ENCODE measurements around the gene RAB35.

The RAB35 gene

DNA sequence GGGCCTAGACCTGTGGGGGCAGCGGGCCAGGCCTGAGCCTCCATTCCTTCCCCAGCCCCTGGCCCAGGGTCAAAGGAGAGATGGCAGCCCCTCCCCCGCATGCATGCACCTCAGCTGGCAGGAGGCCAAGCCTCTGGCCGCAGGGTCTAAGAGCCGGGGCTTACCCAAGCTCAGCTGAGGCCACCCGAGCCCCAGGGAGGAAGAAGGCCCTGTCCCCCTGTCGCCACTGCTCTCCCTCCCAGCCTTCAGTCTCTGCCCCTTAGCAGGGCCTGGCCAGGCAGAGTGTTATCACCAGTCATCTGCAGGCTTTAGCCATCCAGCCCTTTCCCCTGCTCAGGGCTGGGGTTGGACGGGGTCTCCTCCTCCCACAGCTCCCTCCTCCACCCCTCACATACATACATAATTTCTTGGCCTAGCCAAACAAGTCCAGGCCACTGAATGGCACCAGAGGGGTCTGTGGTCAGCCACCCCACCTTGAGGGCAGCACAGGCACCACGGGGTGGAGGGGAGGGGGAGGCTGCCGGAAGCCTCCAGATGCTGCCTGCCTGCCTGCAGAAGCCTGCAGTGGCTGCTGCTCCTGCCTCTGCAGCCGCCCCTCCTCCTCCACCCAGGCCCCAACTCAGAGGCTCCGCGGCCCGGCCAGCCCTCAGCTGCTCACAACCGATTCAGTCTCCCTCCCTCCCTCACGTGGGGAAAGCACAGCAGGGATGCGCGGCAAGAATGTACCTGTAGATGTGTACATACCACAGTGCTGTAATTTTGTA, 22.8 kb downstream of the RAB35 start:
- no peak for DNase-seq (ENCODE audit: low read depth)
- H3K4me3 ChIP-seq (ENCODE audit: low read length), result no peak overlapping the region
- TF ChIP-seq, protein P1, sequence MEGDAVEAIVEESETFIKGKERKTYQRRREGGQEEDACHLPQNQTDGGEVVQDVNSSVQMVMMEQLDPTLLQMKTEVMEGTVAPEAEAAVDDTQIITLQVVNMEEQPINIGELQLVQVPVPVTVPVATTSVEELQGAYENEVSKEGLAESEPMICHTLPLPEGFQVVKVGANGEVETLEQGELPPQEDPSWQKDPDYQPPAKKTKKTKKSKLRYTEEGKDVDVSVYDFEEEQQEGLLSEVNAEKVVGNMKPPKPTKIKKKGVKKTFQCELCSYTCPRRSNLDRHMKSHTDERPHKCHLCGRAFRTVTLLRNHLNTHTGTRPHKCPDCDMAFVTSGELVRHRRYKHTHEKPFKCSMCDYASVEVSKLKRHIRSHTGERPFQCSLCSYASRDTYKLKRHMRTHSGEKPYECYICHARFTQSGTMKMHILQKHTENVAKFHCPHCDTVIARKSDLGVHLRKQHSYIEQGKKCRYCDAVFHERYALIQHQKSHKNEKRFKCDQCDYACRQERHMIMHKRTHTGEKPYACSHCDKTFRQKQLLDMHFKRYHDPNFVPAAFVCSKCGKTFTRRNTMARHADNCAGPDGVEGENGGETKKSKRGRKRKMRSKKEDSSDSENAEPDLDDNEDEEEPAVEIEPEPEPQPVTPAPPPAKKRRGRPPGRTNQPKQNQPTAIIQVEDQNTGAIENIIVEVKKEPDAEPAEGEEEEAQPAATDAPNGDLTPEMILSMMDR (conservative IDR thresholded peaks at IDR 0.05; ENCODE audit: low read length), result no peak

DNA sequence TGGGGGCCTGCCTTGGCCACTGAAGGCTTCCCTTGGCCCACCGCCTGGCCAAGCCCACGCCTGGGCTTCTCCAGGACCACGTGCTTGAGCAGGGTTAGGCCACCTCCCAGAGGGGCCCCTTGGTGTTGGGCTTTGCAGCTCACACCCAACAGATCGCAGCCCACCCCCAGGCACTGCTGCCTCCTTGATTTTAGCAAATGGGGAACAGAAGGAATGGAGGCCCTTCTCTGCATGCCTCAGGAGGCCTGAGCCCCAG, 23.3 kb downstream of the RAB35 start:
- no peak for DNase-seq (ENCODE audit: low read depth)
- H3K4me3 ChIP-seq (ENCODE audit: low read length), result no peak overlapping the region
- TF ChIP-seq, protein P1 (conservative IDR thresholded peaks at IDR 0.05; ENCODE audit: low read length), result no peak

DNA sequence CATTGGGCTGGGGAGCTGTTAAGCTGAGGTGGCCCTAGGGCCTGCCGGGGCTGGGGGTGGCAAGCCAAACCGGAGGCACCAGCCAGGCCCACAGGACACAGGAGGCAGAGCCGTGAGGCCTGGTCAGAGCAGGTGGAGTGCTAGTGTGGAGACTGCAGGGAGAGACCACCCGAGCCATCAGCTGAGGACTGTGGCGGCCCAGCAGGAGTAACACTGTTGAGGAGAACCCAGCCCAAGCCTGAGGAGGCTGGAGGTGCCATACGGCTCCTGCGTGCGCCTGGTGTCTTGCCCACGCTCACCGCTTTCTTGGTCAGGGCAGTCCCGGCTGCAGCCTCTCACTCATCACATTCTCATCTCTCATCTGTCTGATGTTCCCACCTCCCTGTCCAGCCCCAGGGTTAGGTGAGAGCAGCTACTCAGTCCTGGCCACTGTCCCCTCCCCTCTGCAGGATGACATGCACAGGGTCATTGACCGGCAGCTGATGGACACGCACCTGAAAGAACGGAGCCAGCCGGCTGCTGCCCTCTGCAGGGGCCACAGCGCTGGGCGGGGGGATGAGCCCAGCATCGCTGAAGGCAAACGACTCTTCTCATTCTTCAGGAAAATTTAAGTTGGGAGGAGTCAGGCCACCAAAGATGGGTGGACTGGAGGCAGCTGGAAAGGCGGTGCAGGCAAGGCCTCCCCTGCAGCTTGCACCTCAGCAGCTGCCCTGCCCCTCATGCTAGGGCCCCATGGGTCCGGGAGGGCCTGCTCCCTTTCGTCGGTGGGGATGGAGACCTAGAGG, 23.8 kb downstream of the RAB35 start:
- H3K4me3 ChIP-seq (ENCODE audit: low read length), result no peak overlapping the region
- TF ChIP-seq, protein P1 (conservative IDR thresholded peaks at IDR 0.05; ENCODE audit: low read length), result no peak
- no peak for DNase-seq (ENCODE audit: low read depth)

DNA sequence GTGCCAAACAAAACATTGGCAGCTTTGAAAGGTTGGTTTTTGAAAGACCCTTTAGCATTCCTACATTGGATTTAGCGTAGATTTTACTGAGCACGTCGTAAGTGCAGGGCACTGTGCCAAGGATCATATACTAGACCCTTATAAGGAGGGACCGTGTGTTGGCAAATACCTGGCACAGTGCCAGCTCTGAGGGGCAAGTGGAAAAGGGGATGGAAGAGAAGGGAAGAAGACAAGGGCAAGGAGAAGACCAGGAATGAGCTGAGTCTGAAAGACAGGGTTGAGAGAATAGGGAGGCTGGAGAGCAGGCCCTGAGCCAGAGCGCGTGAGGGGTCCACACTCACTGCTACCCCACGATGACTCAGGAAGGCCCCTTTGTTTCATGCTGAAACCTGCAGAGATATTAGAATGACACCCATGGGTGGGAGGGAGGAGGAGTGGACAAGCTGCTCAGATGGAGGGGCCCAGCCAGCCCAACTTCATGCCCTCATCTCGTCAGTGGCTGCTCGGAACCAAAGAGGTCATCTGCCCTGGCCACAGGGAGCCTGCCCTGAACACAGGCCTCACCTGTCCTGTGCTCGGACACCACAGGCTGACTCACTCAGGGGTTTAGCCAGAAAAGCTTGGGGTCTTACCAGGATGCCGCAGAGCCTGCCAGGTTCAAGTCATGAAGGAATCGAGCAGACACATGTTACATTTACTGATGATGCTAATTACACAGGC, 25.0 kb downstream of the RAB35 start:
- H3K4me3 ChIP-seq (ENCODE audit: low read length), result no peak overlapping the region

DNA sequence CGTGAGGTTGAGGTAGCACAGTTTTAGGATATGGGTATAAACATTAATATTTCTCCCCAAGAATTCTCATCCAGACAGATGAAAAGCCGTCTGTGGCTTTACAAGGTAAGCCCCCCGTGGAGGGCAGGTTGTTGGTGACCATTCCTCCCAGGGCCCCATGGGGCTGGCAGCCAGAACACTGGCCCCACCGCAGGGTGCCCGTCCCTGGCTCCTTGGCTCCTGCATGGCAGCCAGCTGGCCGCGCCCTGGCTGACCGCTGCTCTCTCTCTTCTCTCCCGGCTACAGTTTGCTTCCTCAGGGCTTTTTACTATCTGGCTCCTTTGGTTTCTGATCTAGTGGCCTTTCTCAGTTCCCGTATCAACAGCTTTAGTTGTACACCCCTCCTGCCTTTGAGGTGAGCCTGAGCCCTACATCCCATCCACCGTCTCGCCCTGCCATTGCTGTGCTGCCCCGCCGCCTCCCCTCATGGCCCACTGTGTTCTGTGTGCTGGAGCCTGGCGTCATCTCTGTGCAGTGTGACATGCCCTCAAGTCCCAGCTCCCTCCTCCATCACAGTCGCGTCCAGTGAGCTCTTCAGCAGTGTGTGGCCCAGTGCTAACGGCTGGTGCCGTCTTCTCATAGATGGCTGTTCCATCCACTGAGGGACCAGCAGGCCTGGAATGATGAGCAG, 25.8 kb downstream of the RAB35 start:
- TF ChIP-seq, protein P1 (conservative IDR thresholded peaks at IDR 0.05; ENCODE audit: low read length), result no peak
- DNase-seq (ENCODE audit: low read depth), result no peak
- H3K4me3 ChIP-seq (ENCODE audit: low read length), result no peak overlapping the region

More for the DNA sequence above, 25.0 kb downstream of the RAB35 start:
- no peak for DNase-seq (ENCODE audit: low read depth)
- TF ChIP-seq, protein P1 (conservative IDR thresholded peaks at IDR 0.05; ENCODE audit: low read length), result no peak

DNA sequence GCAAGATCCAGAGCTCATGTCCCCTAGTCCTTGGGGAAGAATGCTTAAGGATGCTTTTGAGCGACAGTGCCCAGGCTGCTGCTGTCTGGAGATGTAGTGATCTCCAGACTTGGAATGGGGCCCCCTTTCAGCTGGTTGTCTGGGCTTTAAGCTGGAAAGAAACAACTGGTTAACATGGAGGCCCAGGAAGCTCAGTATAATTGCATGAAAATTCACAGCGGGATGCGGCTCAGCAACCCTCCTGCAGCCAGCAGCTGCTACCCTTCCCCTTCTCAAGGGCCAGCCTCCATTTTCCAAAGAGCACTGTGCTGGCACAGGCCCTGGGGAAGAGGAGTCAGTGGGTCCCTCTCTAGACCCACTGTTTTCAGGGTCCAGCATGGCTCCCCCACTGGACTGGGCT, 26.3 kb downstream of the RAB35 start:
- no peak for DNase-seq (ENCODE audit: low read depth)
- H3K4me3 ChIP-seq (ENCODE audit: low read length), result no peak overlapping the region
- TF ChIP-seq, protein P1 (conservative IDR thresholded peaks at IDR 0.05; ENCODE audit: low read length), result no peak
